CD4-positive, alpha-beta T cell treated with Interleukin-6 at 100 ng/mL for 8 hours (primary cell): ENCODE measurements around the gene ADAMTS17.

Source experiments
- DNase-seq: peaks from one replicate; pipeline ENCODE4 v3.0.0-alpha.2; 2020; ENCODE audit warnings: mixed read lengths, low spot score

Gene ADAMTS17

GRCh38 chr15:100111125-100112060, 230.4 kb downstream of the ADAMTS17 start:
- peak; percentile 14 for DNase-seq

GRCh38 chr15:100109486-100110035, 232.2 kb downstream of the ADAMTS17 start:
- DNase-seq: no peak

- DNase-seq: no peak
Observed at GRCh38 chr15:100108846-100109245, 232.9 kb downstream of the ADAMTS17 start.

GRCh38 chr15:100108346-100108745, 233.4 kb downstream of the ADAMTS17 start:
- DNase-seq: no peak

- no peak for DNase-seq
Observed at GRCh38 chr15:100107606-100108225, 234.1 kb downstream of the ADAMTS17 start.

- DNase-seq: no peak
Observed at GRCh38 chr15:100107151-100107550, 234.6 kb downstream of the ADAMTS17 start.

GRCh38 chr15:100106732-100107131, 235.0 kb downstream of the ADAMTS17 start:
- no peak for DNase-seq

GRCh38 chr15:100105101-100105500, 236.7 kb downstream of the ADAMTS17 start:
- no peak for DNase-seq

GRCh38 chr15:100104245-100104644, 237.5 kb downstream of the ADAMTS17 start:
- no peak for DNase-seq

GRCh38 chr15:100103828-100104227, 237.9 kb downstream of the ADAMTS17 start:
- no peak for DNase-seq

GRCh38 chr15:100101426-100102089, 240.2 kb downstream of the ADAMTS17 start:
- no peak for DNase-seq

- no peak for DNase-seq
Observed at GRCh38 chr15:100100926-100101325, 240.8 kb downstream of the ADAMTS17 start.

GRCh38 chr15:100099976-100100375, 241.8 kb downstream of the ADAMTS17 start:
- no peak for DNase-seq

GRCh38 chr15:100098705-100099104, 243.1 kb downstream of the ADAMTS17 start:
- DNase-seq: no peak

- no peak for DNase-seq
Observed at GRCh38 chr15:100097342-100098127, 244.2 kb downstream of the ADAMTS17 start.

GRCh38 chr15:100096700-100097099, 245.1 kb downstream of the ADAMTS17 start:
- no peak for DNase-seq

GRCh38 chr15:100096248-100096600, 245.6 kb downstream of the ADAMTS17 start:
- no peak for DNase-seq

GRCh38 chr15:100095541-100096247, 246.1 kb downstream of the ADAMTS17 start:
- DNase-seq: no peak

GRCh38 chr15:100094127-100094510, 247.7 kb downstream of the ADAMTS17 start:
- no peak for DNase-seq

GRCh38 chr15:100093211-100094126, 248.3 kb downstream of the ADAMTS17 start:
- no peak for DNase-seq
